Kasumi-1 (cell line): ENCODE results near the gene PAPSS2.

Experiments
- DNase-seq, 2 experiments: peaks; one replicate each; lab custom pipeline; 2025; lab: John Stamatoyannopoulos, UW

The PAPSS2 gene

GRCh38 chr10:87790185-87790584 is 130.5 kb downstream of the PAPSS2 start:
- DNase-seq: no peak

- DNase-seq: no peak
Observed at GRCh38 chr10:87794285-87794684, 134.6 kb downstream of the PAPSS2 start.
